ENCODE results near the gene ZNF638.
"Not testable (repeated sequence)": the region's sequence is repeated elsewhere in the genome, so short reads cannot be mapped to it uniquely, and the experiment has no call there.

The ZNF638 gene

DNA sequence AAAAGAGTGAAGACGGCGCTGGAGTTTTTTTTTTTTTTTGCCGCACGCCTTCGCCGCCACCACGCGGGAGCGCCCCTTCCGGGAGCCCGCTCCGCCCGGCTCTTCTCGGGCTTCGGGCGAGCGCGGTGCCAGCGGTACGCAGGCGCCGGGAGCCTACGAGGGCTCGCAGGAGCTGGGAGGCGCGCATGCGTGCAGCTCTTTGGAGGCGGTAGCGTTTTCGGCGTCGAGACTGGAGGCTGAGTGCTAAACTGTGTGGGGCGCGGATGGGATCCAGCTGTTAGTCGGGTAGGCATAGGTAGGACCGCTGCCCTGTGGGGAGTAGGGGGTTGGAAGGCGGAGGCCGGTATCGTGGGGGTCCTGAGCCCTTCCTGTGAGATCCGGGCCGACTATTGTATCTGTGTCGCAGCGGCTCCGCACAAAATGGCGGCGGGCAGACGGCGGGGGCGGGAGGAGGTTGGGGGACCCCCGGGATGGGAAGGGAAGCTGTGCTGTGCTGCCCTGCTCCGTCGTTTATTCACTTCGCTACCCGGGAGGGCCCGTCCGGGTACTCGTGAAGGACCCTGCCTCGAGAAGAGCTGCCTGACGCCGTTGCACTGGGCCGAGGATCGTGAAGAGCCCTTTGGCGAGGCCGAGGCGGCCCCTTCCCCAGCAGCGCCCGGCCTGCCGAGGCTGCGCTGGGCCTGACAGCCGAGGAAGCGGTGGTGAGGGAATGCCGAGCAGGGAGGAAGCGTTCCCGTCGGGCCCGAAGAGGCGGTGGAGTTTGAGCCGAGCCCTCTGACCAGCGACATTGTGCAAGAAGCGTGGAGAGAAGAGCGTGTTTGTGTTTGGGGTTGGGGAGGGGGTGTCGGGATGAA, at the start of gene ZNF638:
Gene ZNF638, plus strand, starts transcription at position 202 of the 854 bp plus-strand sequence. CDS start 17,173 bp downstream, outside the sequence.
- peak; percentile 86 for DNase-seq (ENCODE audit: low read depth)

DNA sequence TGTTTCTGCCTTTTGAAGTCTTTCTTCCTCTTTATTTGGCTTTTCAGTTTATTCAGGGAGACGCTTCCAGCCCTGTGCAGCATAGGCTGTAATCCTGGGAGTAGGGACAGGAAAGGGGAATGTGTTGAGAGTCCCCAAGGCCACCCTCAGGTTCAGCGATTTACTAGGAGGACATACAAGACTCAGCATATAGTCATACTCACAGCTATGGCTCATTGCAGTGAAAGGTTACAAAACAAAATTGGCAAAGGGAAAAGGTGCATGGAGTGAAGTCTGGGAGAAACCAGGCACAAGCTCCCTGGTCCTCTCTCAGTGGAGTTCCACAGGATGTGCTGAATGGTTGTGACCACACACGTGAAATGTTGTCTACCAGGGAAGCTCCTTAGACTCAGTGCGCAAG, 49.6 kb upstream of the ZNF638 start:
- DNase-seq (ENCODE audit: low read depth) = no peak

DNA sequence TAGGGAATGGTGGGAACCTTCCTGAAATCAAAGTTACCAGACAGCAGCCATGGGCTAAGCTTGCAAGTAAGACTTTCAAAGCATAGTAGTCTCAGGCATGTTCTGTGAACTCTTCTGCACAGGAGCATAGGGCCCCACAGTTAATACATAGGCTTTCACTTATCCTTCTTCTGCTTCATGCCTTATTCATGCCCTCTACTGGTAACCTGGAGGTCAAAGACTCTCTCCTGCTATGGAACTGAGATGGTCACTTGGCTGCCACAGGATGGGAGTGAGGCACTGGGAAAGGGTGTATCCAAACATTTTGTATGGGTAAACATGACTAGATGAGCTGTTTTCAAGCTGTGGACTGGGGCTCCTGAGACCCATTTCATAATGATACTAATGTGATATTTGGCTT, 49.1 kb upstream of the ZNF638 start:
- DNase-seq (ENCODE audit: low read depth) = no peak

DNA sequence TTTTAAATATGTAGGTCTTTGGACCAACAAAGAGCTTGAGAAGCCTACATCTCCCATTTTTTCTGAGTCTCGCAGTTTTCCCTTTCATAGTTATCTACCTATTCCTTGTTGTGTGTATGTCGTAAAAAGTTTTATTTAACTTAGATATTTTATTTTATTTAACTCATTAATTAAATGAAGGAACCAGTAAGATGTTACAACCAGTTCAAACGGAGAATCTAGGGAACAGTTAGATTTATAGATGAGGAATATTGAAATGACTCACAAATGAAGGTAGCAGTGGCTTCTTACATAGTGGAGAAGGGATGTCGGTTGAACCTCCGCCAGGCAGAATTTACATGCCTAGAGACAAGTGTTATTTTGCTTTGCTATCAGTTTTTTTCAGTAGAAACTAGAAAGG, 48.5 kb upstream of the ZNF638 start:
- DNase-seq (ENCODE audit: low read depth) = no peak

GRCh38 chr2:71285706-71286105, 45.9 kb upstream of the ZNF638 start:
- DNase-seq (ENCODE audit: low read depth) = no peak

DNA sequence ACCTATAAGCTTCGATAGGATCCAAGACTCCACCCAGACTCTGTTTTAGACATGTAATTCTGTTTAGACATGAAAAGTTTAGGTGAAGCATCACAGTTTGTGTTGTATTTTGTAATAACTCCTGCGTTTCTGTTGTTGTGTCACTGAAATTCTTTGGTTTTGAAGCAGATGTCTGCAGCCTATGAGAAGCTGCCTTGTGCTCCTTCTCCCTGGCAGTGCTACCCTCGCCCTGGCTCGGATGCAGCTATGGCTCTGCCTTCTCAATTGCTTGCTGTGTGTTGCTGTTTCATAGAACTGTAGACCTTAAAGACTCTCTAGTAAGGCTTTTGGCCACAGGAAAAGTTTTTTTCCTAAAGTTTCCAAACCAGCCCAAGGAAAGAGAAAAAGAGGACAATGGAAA, 40.2 kb upstream of the ZNF638 start:
- DNase-seq (ENCODE audit: low read depth) = no peak

DNA sequence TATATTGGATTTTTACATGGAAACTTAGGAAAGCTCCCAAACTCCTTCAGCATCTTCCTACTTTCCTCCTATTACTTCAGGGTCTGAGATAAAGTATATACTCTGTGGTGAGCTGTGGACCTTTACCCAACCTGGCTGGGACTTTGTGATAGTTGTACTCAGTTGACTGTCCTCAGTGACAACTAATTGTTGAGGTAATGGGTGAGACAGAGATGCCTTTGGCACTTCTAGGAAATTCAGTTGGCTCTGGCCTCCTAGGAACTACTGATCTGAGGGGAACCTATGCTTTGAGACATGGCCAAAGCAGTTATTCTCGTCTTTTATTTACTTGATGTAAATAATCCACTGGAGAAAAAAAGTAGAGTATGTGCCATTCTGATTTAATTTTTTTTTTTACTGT, 39.4 kb upstream of the ZNF638 start:
- no peak for DNase-seq (ENCODE audit: low read depth)

DNA sequence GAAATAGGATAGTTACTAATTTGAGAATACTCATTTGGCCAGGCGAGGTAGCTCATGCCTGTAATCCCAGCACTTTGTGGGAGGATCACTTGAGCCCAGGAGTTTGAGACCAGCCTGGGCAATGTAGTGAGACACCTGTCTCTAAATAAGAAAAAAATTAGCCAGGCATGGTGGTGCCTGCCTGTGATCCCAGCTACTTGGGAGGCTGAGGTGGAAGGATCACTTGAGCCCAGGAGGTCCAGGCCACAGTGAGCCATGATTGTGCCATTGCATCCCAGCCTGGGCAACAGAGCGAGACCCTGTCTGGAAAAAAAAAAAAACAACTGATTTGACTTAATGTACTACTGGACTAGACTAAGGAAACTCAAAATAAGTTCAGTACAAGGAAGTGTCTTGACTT, 32.7 kb upstream of the ZNF638 start:
- DNase-seq (ENCODE audit: low read depth) = no peak

- DNase-seq (ENCODE audit: low read depth) = no peak
Observed at GRCh38 chr2:71299507-71299906, 32.1 kb upstream of the ZNF638 start.

- DNase-seq (ENCODE audit: low read depth) = no peak
Observed at GRCh38 chr2:71303849-71304248, 27.7 kb upstream of the ZNF638 start.

DNA sequence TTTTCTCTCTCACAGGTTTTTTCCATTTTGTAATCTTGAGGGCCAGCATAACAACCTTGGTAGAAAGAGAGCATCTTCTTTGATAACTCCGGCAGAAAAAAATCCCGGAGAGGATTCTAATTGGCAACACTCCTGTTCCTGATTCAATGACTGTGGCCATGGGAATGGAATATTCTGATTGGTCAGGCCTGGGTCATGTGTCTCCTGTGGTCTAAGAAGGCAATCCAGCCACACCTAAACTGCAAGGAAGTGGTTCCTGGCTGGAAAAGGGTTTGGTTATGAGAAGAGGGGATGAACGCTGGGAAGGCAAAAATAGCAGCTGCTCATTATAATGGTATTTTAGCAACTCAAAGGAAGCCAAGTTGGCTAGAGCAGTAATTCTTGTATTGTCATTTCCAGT, 24.8 kb upstream of the ZNF638 start:
- DNase-seq (ENCODE audit: low read depth) = peak; percentile 47

DNA sequence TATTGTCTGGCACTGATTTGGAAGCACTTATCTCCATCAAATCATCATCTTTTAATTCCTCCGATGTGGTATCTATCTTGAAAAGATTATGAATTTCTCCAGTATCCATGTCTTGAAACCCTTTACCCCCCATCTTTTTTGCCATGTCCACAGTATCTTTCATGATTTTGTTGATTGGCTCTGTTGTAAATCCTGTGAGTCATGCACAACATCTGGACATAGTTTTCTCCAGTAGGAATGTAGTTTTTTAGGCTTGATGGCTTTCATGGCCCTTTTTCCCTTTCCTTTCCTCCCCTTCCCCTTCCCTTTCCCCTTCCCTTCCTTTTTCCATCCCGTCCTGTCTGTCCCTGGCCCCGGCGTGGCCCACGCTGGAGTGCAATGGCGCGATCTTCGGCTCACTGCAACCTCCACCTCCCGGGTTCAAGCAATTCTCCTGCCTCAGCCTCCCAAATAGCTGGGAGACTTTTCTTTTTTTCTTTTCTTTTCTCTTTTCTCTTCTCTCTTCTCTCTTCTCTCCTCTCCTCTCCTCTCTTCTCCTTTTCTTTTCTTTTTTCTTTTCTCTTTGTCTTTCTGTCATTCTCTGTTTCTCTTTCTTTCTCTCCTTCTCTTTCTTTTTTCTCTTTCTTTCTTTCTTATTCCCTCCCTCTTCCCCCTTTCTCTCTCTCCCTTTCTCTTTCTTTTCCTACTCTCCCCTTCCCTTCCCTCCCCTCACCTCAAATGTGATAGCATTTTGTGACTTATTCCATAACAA, 18.4 kb upstream of the ZNF638 start:
- no peak for DNase-seq (ENCODE audit: low read depth)

GRCh38 chr2:71317060-71317459, 14.5 kb upstream of the ZNF638 start:
- no peak for DNase-seq (ENCODE audit: low read depth)

- not testable (repeated sequence) for DNase-seq (ENCODE audit: low read depth)
Observed at GRCh38 chr2:71317900-71318299, 13.7 kb upstream of the ZNF638 start.

GRCh38 chr2:71323386-71323785, 8.2 kb upstream of the ZNF638 start:
- DNase-seq (ENCODE audit: low read depth) = no peak

GRCh38 chr2:71326968-71327367, 4.6 kb upstream of the ZNF638 start:
- no peak for DNase-seq (ENCODE audit: low read depth)

DNA sequence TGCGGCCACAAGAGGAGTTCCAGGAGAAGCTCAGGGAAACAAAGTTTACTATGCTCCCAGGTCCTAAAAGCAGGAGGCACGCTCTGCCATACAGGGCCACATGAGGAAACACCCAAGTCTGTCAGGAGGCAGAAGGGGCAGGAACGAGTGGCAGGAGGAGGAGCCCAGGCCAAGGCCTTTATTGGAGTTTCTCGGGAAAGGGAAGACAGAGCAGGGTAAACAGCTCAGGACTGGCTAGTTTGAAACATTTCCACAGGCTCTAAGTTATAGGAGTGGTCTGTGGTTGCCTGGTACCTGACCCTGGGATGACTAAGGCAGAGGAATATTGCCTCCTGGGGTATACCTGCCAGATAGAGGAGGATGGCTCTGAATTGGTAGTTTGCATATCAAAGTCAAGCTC, 3.7 kb upstream of the ZNF638 start:
- no peak for DNase-seq (ENCODE audit: low read depth)

GRCh38 chr2:71330155-71330554, 1.4 kb upstream of the ZNF638 start:
- DNase-seq (ENCODE audit: low read depth) = no peak

DNA sequence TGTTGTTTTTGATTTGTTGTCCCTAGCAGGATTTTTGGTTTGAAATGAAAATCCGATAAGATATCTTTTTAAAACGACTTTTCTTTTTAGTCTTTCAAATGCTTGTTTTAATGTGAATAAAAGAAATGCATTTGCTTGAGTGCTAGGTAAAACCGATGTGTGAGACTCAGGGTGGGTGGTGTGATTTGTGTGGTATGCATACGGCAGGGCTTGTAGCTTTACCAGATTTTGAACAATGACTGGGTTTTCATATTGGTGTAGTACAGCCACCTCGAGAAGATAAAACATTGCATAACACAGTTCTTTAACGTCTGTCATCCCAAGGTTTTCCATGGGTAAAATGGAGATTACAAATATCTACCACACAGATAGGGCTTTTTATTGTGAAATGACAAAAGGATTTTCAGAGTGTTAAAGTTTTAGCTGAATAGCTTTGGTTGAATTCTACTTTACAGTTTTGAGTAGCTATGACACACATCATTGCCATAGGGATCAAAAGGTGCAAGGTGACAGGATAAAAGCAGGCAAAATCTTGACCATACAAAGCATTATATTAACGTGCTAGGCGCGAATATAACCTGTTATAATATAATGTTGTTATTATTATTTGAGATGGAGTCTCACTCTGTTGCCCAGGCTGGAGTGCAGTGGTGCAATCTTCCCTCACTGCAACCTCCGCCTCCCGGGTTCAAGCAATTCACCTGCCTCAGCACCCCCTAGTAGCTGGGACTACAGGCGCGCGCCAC, 824 bp upstream of the ZNF638 start:
- DNase-seq (ENCODE audit: low read depth) = no peak

- DNase-seq (ENCODE audit: low read depth) = not testable (repeated sequence)
Observed at GRCh38 chr2:71331331-71331580, 326 bp upstream of the ZNF638 start.

GRCh38 chr2:71332435-71332796, 834 bp downstream of the ZNF638 start:
- DNase-seq (ENCODE audit: low read depth) = no peak

- DNase-seq (ENCODE audit: low read depth) = no peak
Observed at GRCh38 chr2:71333619-71334018, 2.0 kb downstream of the ZNF638 start.

- no peak for DNase-seq (ENCODE audit: low read depth)
Observed at GRCh38 chr2:71336384-71336783, 4.8 kb downstream of the ZNF638 start.

Data from GM04504 (cell line).